Tibial nerve (tissue), 3 donors: ENCODE data around the gene CYP24A1.

Experiments used
- CTCF ChIP-seq, 5 experiments: fragments of 200-600 bp in 3 of 5; fragments of 450-650 bp in 2 of 5; sonication (generic) in 3 of 5; IDR thresholded peaks; one replicate each; pipeline ENCODE4 v1.5.1; 2016 to 2019; ENCODE audit warnings: antibody characterized with exemption in 5 of 5, mild to moderate bottlenecking in 3 of 5, moderate library complexity in 2 of 5
- POLR2A ChIP-seq, 2 donors: fragments of 450-650 bp; IDR thresholded peaks; one replicate each; pipeline ENCODE4 v1.6.1; 2017; ENCODE audit warnings: antibody characterized with exemption in 2 of 2, mild to moderate bottlenecking in 2 of 2, moderate library complexity in 2 of 2

GRCh38 chr20:54161008-54161820 lies 12.6 kb downstream of the CYP24A1 start:
- TF ChIP-seq CTCF (IDR thresholded peaks at IDR 0.05) (no peak), POLR2A (IDR thresholded peaks at IDR 0.05) (no peak)
